PFSK-1 (cell line): Measurements from ENCODE around the gene ATG16L1.

ENCODE experiments used
- POLR2AphosphoS5 ChIP-seq: IDR thresholded peaks from 2 replicates; pipeline ENCODE4 v1.6.1; 2012; ENCODE audit warnings: low read depth, mild to moderate bottlenecking, control low read depth, low read length, moderate library complexity
- TAF1 ChIP-seq: IDR thresholded peaks from 2 replicates; pipeline ENCODE4 v1.6.1; 2012; ENCODE audit warnings: low read length, control low read depth, borderline replicate concordance; ENCODE audit not compliant: insufficient read depth

- TF ChIP-seq TAF1 (no peak), POLR2AphosphoS5 (no peak)
Observed at GRCh38 chr2:233225230-233226068, 26.0 kb upstream of the ATG16L1 start.
